ENCODE results near the gene SNX32. TPM values are rescaled to one million over a fixed set of nuclear protein-coding genes. Genes with fewer than 3 reads are reported as not detected.
"Not testable (repeated sequence)": the region's sequence is repeated elsewhere in the genome, so short reads cannot be mapped to it uniquely, and the experiment has no call there.

The SNX32 gene
- polyA plus RNA-seq, 3 donors = 1.3 to 2.7 (median 1.6) TPM

DNA sequence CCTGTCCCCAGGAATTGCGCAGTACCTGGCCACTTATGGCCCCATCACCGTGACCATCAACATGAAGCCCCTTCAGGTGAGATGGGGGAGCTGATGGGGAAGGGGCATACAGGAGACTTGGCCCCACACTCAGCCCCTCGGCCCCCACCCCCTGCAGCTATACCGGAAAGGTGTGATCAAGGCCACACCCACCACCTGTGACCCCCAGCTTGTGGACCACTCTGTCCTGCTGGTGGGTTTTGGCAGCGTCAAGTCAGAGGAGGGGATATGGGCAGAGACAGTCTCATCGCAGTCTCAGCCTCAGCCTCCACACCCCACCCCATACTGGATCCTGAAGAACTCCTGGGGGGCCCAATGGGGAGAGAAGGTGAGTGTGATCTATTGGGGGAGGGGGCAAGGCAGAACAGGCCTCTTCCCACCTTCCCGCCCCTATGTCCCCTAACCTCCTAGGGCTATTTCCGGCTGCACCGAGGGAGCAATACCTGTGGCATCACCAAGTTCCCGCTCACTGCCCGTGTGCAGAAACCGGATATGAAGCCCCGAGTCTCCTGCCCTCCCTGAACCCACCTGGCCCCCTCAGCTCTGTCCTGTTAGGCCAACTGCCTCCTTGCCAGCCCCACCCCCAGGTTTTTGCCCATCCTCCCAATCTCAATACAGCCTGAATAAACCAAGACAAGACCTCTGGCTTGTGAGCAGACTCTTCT lies 49.4 kb downstream of the SNX32 start:
- DNase-seq (ENCODE audit: low read depth in 3 of 3, low spot score in 2 of 3) = no peak

DNA sequence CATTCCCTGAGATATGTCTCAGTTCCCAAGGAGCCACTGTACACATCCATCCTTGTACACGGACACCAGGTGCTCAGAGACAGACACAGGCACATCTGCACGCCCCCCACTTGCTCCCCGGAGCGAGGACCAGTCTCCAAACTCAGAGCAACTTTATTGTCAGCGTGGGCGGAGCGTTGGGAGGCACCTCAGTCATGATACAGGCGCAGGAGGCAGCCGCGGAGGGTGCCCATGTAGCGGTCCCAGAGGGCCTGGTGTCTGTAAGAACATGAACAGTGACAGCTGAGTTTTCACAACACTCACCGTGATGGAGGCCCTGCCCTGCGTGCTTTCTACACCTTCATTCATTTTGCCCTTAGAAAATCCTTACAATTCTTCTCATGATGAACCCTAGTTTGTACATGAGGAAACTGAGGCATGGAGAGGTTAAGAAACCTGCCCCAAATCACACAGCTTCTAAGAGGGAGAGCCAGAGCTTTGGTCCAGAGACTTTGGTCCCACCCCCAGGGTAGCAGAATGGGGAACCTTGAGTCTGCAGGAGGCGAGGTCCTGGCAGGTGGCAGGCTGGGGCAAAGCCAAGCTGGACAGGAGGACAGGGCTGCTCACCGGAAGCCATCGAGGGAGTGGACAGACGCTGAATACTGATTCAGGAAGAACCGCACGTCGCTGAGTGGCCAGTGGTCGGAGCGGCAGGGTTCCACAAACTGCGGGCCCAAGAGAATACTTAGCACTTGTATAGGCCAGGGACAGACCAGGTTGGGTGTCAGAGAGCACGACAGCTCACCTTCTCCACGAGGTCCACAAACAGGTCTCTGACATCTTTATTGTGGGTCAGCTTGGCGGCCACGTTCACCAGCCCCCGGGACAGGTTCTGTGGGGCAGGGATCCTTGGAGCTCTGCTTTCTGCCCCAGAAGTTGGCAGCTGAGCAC lies 50.3 kb downstream of the SNX32 start:
- DNase-seq (ENCODE audit: low read depth in 3 of 3, low spot score in 2 of 3) = no peak

DNA sequence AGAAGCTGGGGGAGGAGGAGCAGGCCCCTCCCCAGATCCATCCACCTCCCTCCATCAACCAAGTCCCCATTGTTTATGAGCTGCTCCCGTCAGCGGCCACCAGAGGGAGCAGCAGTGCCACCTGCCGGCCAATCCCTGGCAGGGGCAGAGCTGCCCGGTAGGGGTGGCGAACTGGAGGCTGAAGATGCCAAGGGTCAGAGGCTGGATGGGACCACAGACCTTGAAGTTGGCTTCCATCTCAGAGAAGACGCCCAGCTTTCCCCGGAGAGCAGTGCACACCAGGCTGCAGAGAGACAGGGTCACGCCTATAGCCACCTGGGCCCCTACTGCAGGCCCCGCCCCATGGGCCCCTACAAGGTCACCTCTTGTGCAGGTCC lies 50.9 kb downstream of the SNX32 start:
- no peak for DNase-seq (ENCODE audit: low read depth in 3 of 3, low spot score in 2 of 3)

DNA sequence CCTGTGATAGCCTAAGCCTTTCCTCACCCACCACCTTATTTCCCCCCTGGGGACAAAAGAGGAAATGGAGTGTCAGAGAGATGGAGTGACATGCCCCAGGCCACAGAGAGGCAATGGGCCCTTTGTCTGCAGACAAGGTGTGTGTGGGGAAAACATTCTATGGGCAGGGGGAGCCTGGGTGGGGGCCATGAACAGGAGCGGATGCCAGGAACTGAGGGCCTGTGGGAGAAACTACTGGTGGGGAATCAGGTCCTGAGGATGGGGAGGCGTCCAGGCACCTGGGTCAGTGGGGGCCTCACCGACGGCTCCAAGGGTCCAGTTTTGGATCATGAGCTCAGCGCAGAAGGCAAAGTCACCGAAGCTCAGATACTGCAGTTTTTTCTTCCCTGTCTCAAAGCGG lies 51.5 kb downstream of the SNX32 start:
- no peak for DNase-seq (ENCODE audit: low read depth in 3 of 3, low spot score in 2 of 3)

DNA sequence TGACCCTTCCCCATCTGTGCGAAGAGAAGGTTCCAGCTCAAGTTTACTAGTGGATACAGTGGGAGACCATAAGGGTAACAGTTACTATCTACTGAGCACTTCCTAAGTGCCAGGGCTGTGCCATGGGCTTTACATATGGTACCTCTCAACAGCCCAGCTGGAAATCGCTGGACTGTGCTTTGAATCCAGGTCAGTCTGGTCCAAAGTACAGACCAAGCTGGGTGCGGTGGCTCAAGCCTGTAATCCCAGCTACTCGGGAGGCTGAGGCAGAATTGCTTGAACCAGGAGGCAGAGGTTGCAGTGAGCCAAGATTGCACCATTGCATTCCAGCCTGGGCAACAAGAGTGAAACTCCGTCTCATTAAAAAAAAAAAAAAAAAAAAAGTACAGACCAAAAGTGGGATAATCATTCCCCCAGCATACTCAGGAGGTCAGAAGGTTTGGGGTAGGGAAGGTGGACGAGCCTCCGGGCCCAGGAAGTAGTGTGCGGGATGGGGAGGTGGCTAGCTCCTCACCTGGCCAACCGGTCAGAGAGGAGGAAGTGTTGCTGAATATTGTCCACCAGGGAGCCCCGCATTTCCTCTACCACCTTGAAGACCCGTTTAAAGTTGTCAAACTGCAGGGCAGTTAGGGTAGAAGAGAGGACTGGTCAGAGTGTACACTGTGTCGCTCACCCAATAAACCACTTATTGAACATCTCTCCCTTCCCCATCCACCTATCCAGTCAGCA lies 52.2 kb downstream of the SNX32 start:
- no peak for DNase-seq (ENCODE audit: low read depth in 3 of 3, low spot score in 2 of 3)

DNA sequence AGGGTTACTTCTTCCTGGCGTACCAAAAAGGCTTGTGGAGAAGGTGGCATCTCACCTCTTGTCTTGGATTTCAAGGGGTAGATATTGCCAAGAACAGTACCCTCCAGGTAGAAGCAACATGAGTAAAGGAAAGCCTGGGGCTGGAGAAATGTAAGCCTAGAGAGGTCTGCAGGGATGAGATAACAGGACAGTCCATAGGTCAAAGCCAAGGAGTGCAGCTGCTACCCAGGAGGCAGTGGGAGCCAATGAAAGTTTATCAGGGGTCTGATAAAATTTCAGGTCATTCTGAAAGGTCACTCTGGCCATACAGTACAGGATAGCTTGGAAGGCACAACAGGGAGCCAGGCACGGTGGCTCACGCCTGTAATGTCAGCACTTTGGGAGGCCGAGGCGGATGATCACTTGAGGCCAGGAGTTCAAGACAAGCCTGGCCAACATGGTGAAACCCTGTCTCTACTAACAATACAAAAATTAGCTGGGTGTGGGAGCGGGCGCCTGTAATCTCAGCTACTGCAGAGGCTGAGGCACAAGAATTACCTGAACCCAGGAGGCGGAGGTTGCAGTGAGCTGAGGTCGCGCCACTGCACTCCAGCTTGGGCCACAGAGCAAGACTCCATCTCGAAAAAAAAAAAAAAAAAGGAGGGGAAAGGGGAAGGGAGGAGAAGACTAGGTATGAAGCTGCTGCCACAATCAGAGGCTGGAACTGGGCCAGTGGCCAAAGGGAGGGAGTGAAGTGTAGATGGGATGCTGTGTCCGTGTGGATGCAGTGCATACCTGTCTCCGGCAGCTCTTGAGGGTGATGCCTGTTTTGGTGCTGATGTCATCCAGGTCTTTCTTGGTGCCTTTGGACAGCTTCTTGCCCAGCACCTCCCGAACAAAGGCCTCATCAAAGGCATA lies 53.3 kb downstream of the SNX32 start:
- no peak for DNase-seq (ENCODE audit: low read depth in 3 of 3, low spot score in 2 of 3)

DNA sequence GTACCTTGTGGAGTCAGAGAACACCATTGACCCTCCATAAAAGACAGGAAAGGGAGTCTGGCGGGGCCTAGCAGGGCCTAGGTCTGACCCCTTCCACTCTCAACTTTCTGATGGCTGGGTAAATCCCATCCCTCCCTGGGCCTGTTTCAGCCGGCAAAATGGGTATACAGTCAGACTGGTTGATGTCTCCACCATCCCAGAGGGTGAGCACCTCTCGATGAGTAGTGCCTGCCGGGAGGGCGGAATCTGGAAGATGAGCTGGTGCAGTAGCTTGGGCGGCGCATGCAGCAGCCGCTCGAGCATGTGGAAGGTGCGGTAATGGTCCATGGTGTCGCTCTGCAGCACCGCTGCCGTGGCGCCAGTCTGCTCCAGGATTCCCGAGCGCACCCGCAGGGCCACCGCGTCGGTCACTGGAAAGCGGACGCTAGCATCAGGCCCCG lies 54.0 kb downstream of the SNX32 start:
- no peak for DNase-seq (ENCODE audit: low read depth in 3 of 3, low spot score in 2 of 3)

DNA sequence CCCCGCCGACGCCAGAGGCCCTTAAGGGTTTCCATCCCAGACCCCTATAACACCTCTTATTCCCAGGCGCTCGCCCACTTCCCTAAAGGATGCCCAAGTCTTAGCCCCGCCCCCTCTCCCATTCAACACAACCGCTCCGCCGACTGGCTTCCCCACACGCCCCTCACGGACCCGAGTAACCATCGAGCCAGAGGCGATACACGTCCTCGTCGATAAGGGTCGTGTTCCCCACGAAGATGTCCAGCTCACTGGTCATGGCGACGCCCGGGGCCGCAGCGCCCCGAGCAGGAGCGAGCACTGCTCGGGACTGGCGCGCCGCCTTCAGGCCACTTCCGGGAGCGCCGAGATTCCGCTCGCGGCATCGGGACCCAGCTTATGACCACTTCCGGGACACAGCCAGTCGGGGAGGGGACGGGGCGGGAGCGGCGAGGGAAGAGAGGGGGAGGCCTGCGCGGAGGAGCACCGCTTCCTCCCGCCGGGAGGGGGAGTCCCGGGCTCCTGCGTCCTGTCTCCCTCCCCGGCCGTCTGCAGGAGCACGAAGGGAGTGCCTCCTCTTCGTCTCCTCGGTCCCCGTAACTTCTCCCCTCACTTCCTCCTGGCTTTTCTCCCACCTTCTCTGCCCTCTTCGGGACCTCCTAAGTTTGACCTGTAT lies 54.5 kb downstream of the SNX32 start, which contains the start of gene FIBP:
Gene FIBP (minus strand): TSS at position 309 of the 652 bp plus-strand sequence. CDS start 53 bp downstream, at position 256.
- DNase-seq (ENCODE audit: low read depth in 3 of 3, low spot score in 2 of 3) = peak; percentile 86 to 93 (median 92)

DNA sequence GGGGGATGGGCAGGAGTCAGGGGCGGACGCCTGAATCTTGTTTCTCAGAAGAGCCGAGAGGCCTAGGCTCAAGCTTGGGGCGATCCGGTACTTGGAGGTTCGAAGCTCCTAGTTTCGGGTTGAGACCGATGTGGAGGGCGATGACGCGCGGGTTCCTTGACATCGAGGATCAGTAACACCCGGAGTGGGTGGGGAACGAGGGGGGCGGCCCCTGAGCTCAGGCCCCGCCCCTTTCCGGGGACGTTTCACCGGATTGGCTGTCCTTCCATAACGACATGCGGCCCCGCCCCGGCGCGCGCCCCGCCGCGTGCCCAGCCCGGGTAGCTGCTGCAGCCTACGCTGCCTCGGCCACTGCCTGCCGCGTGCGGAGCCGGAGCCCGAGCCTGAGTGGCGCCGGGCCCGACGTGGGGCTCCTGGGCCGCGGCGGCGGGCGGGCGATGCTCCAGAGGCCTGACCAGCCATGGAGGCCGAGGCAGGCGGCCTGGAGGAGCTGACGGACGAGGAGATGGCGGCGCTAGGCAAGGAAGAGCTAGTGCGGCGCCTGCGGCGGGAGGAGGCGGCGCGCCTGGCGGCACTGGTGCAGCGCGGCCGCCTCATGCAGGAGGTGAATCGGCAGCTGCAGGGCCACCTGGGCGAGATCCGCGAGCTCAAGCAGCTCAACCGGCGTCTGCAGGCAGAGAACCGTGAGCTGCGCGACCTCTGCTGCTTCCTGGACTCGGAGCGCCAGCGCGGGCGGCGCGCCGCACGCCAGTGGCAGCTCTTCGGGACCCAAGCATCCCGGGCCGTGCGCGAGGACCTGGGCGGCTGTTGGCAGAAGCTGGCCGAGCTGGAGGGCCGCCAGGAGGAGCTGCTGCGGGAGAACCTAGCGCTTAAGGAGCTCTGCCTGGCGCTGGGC lies 56.8 kb downstream of the SNX32 start, which contains the start of gene CCDC85B:
Gene CCDC85B (plus strand): TSS at position 350 of the 895 bp plus-strand sequence. CDS start 111 bp downstream, at position 461.
- DNase-seq (ENCODE audit: low read depth in 3 of 3, low spot score in 2 of 3) = peak; percentile 87 to 95 (median 91)

DNA sequence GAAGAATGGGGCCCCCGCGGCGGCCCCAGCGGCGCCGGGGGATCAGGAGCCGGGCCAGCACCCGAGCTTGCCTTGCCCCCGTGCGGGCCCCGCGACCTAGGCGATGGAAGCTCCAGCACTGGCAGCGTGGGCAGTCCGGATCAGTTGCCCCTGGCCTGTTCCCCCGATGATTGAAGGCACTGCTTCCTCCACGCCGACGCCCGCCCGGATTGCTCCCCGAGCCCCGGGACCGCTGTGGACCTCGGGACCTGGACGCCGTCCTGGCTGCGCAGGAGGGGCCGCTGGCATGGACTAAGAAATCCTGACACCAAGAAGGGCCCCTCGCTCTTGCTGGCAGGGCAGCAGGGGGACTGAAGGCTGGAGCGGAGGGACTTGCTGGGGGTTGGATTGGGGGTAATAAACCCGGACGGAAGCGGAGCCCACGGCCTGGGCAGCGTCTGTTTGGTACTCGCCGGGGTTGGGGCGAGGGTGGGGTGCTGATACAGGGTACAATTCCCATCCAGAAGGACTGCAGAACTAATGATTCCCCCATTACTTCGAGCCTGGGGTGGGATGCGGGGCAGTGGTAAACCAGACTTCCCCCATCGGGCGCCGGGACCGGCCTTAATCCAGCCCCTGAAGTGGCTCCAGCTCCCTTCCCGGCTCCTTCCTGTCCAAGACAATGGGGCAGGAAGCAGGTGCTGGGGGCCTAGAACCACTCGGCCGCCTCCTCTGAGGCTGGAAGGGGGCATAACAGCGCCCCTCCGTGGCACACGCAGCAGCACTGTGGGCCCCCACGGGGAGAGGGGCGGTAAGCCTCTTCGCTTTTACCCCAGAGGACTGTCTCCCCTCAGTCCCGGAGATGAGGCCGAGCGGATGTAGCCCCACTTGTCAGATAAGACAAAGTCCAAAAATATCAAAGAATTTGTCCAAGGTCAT lies 57.7 kb downstream of the SNX32 start:
- DNase-seq (ENCODE audit: low read depth in 3 of 3, low spot score in 2 of 3) = no peak

DNA sequence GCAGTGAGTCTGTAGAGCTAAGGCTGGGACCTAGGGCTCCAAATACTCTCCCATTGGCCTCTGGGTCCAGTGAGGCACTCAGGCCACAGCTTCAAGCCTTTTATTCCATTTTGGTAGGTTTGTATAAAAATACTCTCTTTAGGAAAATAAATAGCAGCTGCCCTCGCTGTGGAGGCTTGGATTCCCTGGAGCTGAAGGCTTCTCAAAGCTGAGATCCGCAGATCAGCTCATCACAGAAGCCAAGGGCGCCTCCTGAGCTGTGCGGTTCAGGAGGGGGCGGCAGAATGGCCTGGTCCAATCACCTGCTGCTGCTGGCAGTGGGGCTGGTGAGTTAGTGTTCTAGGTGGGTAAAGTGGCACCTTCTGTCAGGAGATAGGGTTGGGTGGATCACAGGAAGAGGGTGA lies 58.4 kb downstream of the SNX32 start:
- DNase-seq (ENCODE audit: low read depth in 3 of 3, low spot score in 2 of 3) = not testable (repeated sequence)

DNA sequence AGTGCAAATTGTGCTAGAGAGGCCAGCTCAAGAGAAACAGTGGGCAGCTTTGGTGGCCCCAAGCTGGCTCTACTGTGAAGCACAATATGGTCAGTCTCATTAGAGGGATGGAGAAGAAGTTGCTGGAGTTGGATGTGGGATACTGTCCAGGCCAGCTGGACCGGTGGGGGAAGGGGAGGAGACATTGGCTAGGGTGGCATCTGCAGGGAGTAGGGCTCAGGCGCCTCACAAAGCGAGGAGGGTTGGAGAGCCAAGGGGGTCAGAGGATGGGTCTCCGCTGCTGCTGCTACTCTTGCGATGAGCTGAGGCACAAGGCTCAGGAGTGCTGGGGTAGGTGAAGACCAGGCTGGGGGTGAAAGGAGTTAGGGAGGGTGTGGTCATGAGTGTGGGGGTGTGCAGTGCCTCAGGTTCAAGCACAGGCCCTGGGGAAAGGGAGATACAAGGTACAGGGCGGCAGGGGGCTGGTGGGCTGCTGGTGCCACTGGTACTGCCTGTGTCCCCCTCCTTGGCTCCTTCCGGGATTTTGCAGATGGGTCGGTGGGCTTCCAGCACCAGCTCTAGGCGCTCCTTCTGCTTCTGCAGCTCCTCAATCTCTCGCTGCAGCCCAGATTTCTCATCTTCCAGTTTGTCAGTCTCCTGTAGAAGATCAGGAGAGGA lies 59.0 kb downstream of the SNX32 start:
- DNase-seq (ENCODE audit: low read depth in 3 of 3, low spot score in 2 of 3) = no peak

DNA sequence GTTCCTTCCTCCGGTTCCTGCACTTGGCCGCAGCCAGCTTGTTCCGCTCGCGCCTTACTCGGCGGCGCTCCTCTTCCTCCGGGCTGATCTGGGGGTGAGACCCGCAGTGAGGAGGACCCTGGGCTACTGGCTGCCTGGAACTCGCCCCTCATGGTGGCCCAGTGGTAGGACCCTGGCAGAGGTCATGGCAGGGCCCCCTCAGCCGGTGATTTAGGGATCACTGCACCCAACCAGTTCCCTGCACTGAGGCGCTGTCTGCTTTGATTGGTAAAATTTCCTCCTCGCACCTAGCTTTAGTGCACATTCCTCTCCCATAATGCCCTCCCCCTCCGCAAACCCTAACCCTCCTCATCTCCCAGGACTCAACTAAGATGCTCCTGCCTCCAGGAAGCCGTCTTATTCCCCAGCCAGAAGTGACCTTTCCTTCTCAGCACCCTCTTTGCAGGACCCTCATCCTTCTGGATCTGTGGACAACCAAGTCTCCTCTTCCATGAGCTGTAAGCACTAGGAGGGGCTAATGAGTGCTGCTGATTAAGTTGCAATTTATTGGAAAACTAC lies 60.4 kb downstream of the SNX32 start:
- DNase-seq (ENCODE audit: low read depth in 3 of 3, low spot score in 2 of 3) = no peak

DNA sequence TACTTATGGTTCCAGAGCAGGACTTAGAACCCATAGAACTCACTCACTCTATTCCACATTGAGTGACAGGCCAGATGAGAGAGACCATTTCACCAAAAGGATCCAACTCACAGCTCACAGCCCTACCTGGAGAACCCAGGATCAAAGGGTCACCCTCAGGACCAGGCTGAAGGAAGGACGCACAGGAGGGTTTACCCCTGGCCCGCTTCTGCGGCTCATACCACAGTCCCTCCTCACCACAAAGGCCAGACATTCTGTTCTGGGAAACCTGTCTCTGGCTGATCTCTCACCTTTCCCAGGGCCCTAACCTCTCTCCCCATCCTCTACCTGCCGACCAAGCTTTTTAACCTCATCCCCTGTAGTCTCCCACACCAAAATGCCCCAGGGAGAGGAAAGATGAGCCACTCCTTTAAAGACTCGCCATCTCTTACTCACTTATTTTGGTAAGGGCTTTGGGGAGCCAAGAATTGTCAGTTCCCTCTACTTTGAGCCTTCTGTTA lies 61.8 kb downstream of the SNX32 start:
- no peak for DNase-seq (ENCODE audit: low read depth in 3 of 3, low spot score in 2 of 3)

DNA sequence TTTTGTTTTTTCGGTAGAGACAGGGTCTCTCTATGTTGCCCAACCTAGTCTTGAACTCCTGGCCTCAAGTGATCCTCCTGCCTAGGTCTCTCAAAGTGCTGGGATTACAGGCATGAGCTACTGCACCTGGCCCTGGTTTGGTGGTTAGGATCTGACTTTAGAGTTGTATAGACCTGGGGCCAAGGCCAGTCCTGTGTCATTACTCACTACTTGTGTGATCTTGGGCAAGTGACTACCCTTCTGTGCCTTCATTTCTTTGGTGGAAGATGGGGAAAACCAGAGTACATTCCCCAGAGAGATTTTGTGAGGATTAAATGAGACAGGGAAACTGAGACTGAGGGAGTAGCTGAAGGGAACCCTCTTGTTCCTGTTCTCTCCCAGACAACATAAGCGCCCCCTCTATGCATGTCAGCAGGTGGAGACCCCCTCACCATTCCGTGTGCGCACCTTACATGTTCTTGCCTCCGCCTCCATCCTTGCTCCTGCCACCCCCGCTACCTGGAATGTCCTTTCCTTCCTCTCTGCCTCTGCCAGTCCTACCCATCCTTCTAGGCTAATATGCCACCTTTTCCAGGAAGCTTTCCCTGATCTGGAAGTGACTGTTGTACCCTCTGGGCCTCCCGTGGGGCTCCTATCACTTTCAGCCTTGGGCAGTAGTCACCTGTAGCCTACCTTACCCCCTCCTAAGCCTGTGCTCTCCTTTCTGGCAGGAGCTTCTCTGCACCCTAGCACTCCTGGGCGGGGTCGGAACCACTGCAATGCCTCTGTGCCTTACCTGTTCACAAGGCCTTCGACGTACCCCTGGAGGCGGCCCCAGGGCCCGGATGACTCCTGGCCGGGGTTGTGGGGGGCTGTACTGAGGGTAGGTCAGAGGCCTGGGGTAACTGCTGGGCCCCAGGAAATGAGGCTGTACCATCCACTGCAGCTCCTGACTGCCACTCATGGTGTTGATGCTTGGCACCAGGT lies 62.6 kb downstream of the SNX32 start:
- no peak for DNase-seq (ENCODE audit: low read depth in 3 of 3, low spot score in 2 of 3)

Data from right renal cortex interstitium (tissue), 3 donors.